NCI-H748 (cell line): Measurements from ENCODE around the gene CBX8.
A peak's percentile ranks its signal among the peaks of the same experiment; 100 is the strongest.

Experiments used
- DNase-seq: peaks from one replicate; lab custom pipeline; 2025; ENCODE audit not compliant: unreplicated experiment; lab: John Stamatoyannopoulos, UW

Gene CBX8

GRCh38 chr17:79808763-79809529, 12.1 kb upstream of the CBX8 start:
- DNase-seq: peak; percentile 71

- no peak for DNase-seq
These were observed 10.2 kb upstream of the CBX8 start for GRCh38 chr17:79806863-79807720.

- no peak for DNase-seq
These were observed 9.5 kb upstream of the CBX8 start for GRCh38 chr17:79806446-79806760.

GRCh38 chr17:79804856-79805696, 8.2 kb upstream of the CBX8 start:
- DNase-seq: no peak

- peak; percentile 58 for DNase-seq
These were observed 7.3 kb upstream of the CBX8 start for GRCh38 chr17:79803997-79804855.

GRCh38 chr17:79803421-79803996, 6.6 kb upstream of the CBX8 start:
- DNase-seq: no peak

GRCh38 chr17:79802736-79803420, 6.0 kb upstream of the CBX8 start:
- DNase-seq: no peak

GRCh38 chr17:79802039-79802735, 5.3 kb upstream of the CBX8 start:
- no peak for DNase-seq

- peak; percentile 41 for DNase-seq
These were observed 4.5 kb upstream of the CBX8 start for GRCh38 chr17:79801156-79802038.

- DNase-seq: peak; percentile 60
These were observed 3.7 kb upstream of the CBX8 start for GRCh38 chr17:79800325-79801155.

GRCh38 chr17:79799538-79800324, 2.9 kb upstream of the CBX8 start:
- no peak for DNase-seq

GRCh38 chr17:79799174-79799537, 2.3 kb upstream of the CBX8 start:
- no peak for DNase-seq

GRCh38 chr17:79798299-79799173, 1.7 kb upstream of the CBX8 start:
- peak; percentile 46 for DNase-seq

GRCh38 chr17:79797492-79798298, 818 bp upstream of the CBX8 start:
- peak; percentile 83 for DNase-seq

- peak; percentile 38 for DNase-seq
These were observed 474 bp downstream of the CBX8 start for GRCh38 chr17:79796444-79796762.
